Measurements from ENCODE around the gene MEGF9. TPM values are rescaled to one million over a fixed set of nuclear protein-coding genes. Genes with fewer than 3 reads are reported as not detected.

The MEGF9 gene
- total and polyA plus RNA-seq, 2 donors (not counting 3 experiments of a cell fraction or from before 2014, with no cell fraction given) = 4.0 to 13.0 TPM

GRCh38 chr9:120654272-120654671, 60.0 kb downstream of the MEGF9 start:
- no peak for DNase-seq (ENCODE audit: low read depth, low spot score)
- dilution Hi-C loops (cut with MboI; ENCODE audit: extremely low pct_ligation_motif_present, low sequenced_read_pairs) = no loop called here
- Histone ChIP-seq H3K36me3 (ENCODE audit: control insufficient read depth in 2 of 2, extremely low read depth in 1 of 2, insufficient read depth in 2 of 2, low read length in 2 of 2) (no peaks in the 10 kb centered on the region), H3K9me1 (replicated peaks; ENCODE audit: control insufficient read depth, extremely low read depth, insufficient read depth, low read length) (no peaks in the 10 kb centered on the region), H3K4me2 (ENCODE audit: insufficient read depth, low read length) (no peak overlapping the region), H3K9me3 (replicated peaks; ENCODE audit: control insufficient read depth, insufficient read depth, low read length) (no peaks in the 10 kb centered on the region), H2AFZ (ENCODE audit: low read depth, low read length) (no peak overlapping the region), H3K79me2 (ENCODE audit: control insufficient read depth, insufficient read depth, low read length) (no peaks in the 10 kb centered on the region), H3K9ac (replicated peaks; ENCODE audit: extremely low read depth, insufficient read depth, low read length) (no peak overlapping the region), H4K20me1 (replicated peaks; ENCODE audit: control insufficient read depth, extremely low read depth, insufficient read depth, low read length) (no peaks in the 10 kb centered on the region), H3K27me3 (ENCODE audit: control insufficient read depth in 2 of 2, insufficient read depth in 2 of 2, low read length in 2 of 2) (no peaks in the 10 kb centered on the region), H3K27ac (ENCODE audit: insufficient read depth, low read depth, low read length) (no peak overlapping the region), H3K4me1 (ENCODE audit: control insufficient read depth, extremely low read depth, insufficient read depth, low read length) (no peaks in the 10 kb centered on the region), H3K4me3 (replicated peaks in 1 of 3; ENCODE audit: insufficient read depth in 1 of 3, low read depth in 1 of 3, low read length in 3 of 3) (no peak overlapping the region)
- TF ChIP-seq CTCF (IDR thresholded peaks at IDR 0.05; ENCODE audit: extremely low read depth in 1 of 2, insufficient read depth in 1 of 2, low read depth in 1 of 2, low read length in 2 of 2) (no peak), FOS (IDR thresholded peaks at IDR 0.05; ENCODE audit: borderline replicate concordance, insufficient read depth, low read length) (no peak), EZH2 (IDR thresholded peaks at IDR 0.05; ENCODE audit: borderline replicate concordance, low read depth, low read length, severe bottlenecking) (no peak), MYC (IDR thresholded peaks at IDR 0.05; ENCODE audit: low read depth, low read length) (no peak), POLR2A (IDR thresholded peaks at IDR 0.05; ENCODE audit: low read depth, low read length) (no peak), JUN (IDR thresholded peaks at IDR 0.05; ENCODE audit: borderline replicate concordance, insufficient read depth, insufficient read length, low read depth) (no peak), POLR2AphosphoS5 (IDR thresholded peaks at IDR 0.05; ENCODE audit: insufficient read depth, low read depth, low read length) (no peak), GATA2 (IDR thresholded peaks at IDR 0.05; ENCODE audit: insufficient read depth, insufficient read length, low read depth, low read length) (no peak), MAX (IDR thresholded peaks at IDR 0.05; ENCODE audit: insufficient read depth, insufficient read length) (no peak)
- BruUV-seq (replicated peaks) = no TSS peak
- intact Hi-C loops (cut with micrococcal nuclease) = no loop called here
- no peak for FAIRE-seq
- POLR2A ChIA-PET = no interaction called here
- CTCF ChIA-PET = no interaction called here
